SU-DHL-6 (cell line): ENCODE measurements around the gene PPT2.

Experiments used
- H2AFZ ChIP-seq: fragments of 200-600 bp; sonication (generic); 2 replicates; pipeline ENCODE4 v1.6.1; 2014; ENCODE audit warnings: low read depth, mild to moderate bottlenecking, moderate library complexity, mixed read lengths, antibody characterized with exemption, low read length; ENCODE audit not compliant: severe bottlenecking
- H3F3A ChIP-seq: fragments of 200-600 bp; shearing (Covaris generic); 2 replicates; pipeline ENCODE4 v1.6.0; 2016; ENCODE audit warnings: antibody characterized with exemption, mild to moderate bottlenecking; ENCODE audit not compliant: insufficient read depth
- H3K27ac ChIP-seq: fragments of 200-600 bp; sonication (generic); 2 replicates; pipeline ENCODE4 v1.5.1; 2016; ENCODE audit warnings: low read depth, mild to moderate bottlenecking, low read length, moderate library complexity, mixed read lengths
- H3K27me3 ChIP-seq: fragments of 200-600 bp; sonication (generic), shearing (Covaris generic); 2 replicates; pipeline ENCODE4 v1.6.0; 2014; ENCODE audit warnings: mild to moderate bottlenecking, low read length
- H3K36me3 ChIP-seq: fragments of 200-600 bp; sonication (generic); 2 replicates; pipeline ENCODE4 v1.6.1; 2014; ENCODE audit warnings: mild to moderate bottlenecking, low read length, mixed read lengths
- H3K4me2 ChIP-seq: fragments of 300-600, 200-600 bp; shearing (Covaris generic), sonication (generic); 2 replicates; pipeline ENCODE4 v1.6.0; 2014; ENCODE audit warnings: low read length, low read depth, mild to moderate bottlenecking; ENCODE audit not compliant: poor library complexity, severe bottlenecking
- H3K4me3 ChIP-seq: fragments of 200-600 bp; sonication (generic); 2 replicates; pipeline ENCODE4 v1.5.1; 2014; ENCODE audit warnings: antibody characterized with exemption, low read length, mild to moderate bottlenecking, mixed read lengths; ENCODE audit not compliant: insufficient read depth, poor library complexity, severe bottlenecking
- H3K79me2 ChIP-seq: fragments of 200-600 bp; sonication (generic); 2 replicates; pipeline ENCODE4 v1.6.1; 2014; ENCODE audit warnings: mild to moderate bottlenecking, low read length, moderate library complexity; ENCODE audit not compliant: insufficient read depth
- H3K9ac ChIP-seq: fragments of 200-600 bp; sonication (generic); 2 replicates; pipeline ENCODE4 v1.7.0; 2014; ENCODE audit warnings: mild to moderate bottlenecking, low read length
- H3K9me2 ChIP-seq: fragments of 200-600 bp; sonication (generic); replicated peaks from 2 replicates; pipeline ENCODE4 v1.6.1; 2014; ENCODE audit warnings: low read length; ENCODE audit not compliant: insufficient read depth
- H3K9me3 ChIP-seq: fragments of 200-600 bp; sonication (generic); 2 replicates; pipeline ENCODE4 v1.6.1; 2014; ENCODE audit warnings: low read length, mixed read lengths; ENCODE audit not compliant: insufficient read depth
- H4K20me1 ChIP-seq: fragments of 200-600 bp; sonication (generic); 2 replicates; pipeline ENCODE4 v1.6.1; 2014; ENCODE audit warnings: low read depth, mild to moderate bottlenecking, antibody characterized with exemption, low read length, moderate library complexity, mixed read lengths
- CTCF ChIP-seq: fragments of 200-600 bp; sonication (generic); IDR thresholded peaks from one replicate; pipeline ENCODE4 v1.5.1; 2017; ENCODE audit warnings: antibody characterized with exemption, mild to moderate bottlenecking, low read length, moderate library complexity; ENCODE audit not compliant: insufficient read depth, poor library complexity, severe bottlenecking
- EZH2phosphoT487 ChIP-seq: fragments of 200-600 bp; sonication (generic), shearing (Covaris generic); conservative IDR thresholded peaks from 2 replicates; pipeline ENCODE4 v1.6.1; 2018; ENCODE audit warnings: mild to moderate bottlenecking, antibody characterized with exemption, low read length, moderate library complexity, mixed read lengths

PPT2 gene

GRCh38 chr6:32118782-32119628 is 34.9 kb upstream of the PPT2 start:
- Histone ChIP-seq H3K9ac (no peak overlapping the region), H3K27me3 (no peaks in the 10 kb centered on the region), H3K79me2 (no peaks in the 10 kb centered on the region; the same call in 1 of the 2 replicates), H3K36me3 (peaks cover 4% of the 10 kb centered on the region), H4K20me1 (no peaks in the 10 kb centered on the region), H3F3A (no peaks in the 10 kb centered on the region), H3K9me3 (no peaks in the 10 kb centered on the region), H2AFZ (no peak overlapping the region), H3K4me3 (no peak overlapping the region), H3K27ac (no peak overlapping the region), H3K4me2 (no peak overlapping the region), H3K9me2 (no peaks in the 10 kb centered on the region)
- TF ChIP-seq EZH2phosphoT487 (no peak), CTCF (peak; percentile 99)

GRCh38 chr6:32120573-32121059 is 33.3 kb upstream of the PPT2 start:
- no peak overlapping the region for H3K27ac ChIP-seq
- no peak overlapping the region for H3K4me3 ChIP-seq
- H3F3A ChIP-seq, result no peaks in the 10 kb centered on the region
- no peaks in the 10 kb centered on the region for H3K9me3 ChIP-seq
- H3K79me2 ChIP-seq, result no peaks in the 10 kb centered on the region; the same call in 1 of the 2 replicates
- no peak for TF ChIP-seq EZH2phosphoT487
- TF ChIP-seq CTCF, result no peak
- H3K27me3 ChIP-seq, result no peaks in the 10 kb centered on the region
- H3K36me3 ChIP-seq, result peaks cover 4% of the 10 kb centered on the region
- no peaks in the 10 kb centered on the region for H4K20me1 ChIP-seq
- no peaks in the 10 kb centered on the region for H3K9me2 ChIP-seq
- H2AFZ ChIP-seq, result no peak overlapping the region
- H3K9ac ChIP-seq, result no peak overlapping the region
- H3K4me2 ChIP-seq, result no peak overlapping the region

- H3K9me2 ChIP-seq, result no peaks in the 10 kb centered on the region
- peaks cover 12% of the 10 kb centered on the region; the same call in 1 of the 2 replicates for H3K36me3 ChIP-seq
- H3K27ac ChIP-seq, result no peak overlapping the region
- no peak overlapping the region for H3K9ac ChIP-seq
- no peaks in the 10 kb centered on the region for H3K9me3 ChIP-seq
- no peak overlapping the region for H3K4me2 ChIP-seq
- H3F3A ChIP-seq, result no peaks in the 10 kb centered on the region
- no peak overlapping the region for H3K4me3 ChIP-seq
- no peaks in the 10 kb centered on the region for H3K27me3 ChIP-seq
- TF ChIP-seq EZH2phosphoT487 (no peak), CTCF (no peak)
- H4K20me1 ChIP-seq, result no peaks in the 10 kb centered on the region
- peaks cover 20% of the 10 kb centered on the region for H3K79me2 ChIP-seq
- H2AFZ ChIP-seq, result no peak overlapping the region
Observed at GRCh38 chr6:32123681-32124080, 30.3 kb upstream of the PPT2 start.
